HG02642 (cell line): ENCODE measurements around the gene ZNF23.
A peak's percentile ranks its signal among the peaks of the same experiment; 100 is the strongest.
"Not testable (repeated sequence)": the region's sequence is repeated elsewhere in the genome, so short reads cannot be mapped to it uniquely, and the experiment has no call there.

Experiments used
- ATAC-seq: cut with Tn5 transposase; IDR thresholded peaks from one replicate; pipeline ENCODE4 v1.9.1; 2021; ENCODE audit warnings: mild to moderate bottlenecking; ENCODE audit not compliant: unreplicated experiment, poor library complexity

ZNF23 gene

GRCh38 chr16:71461686-71462648 is at the start of gene ZNF23:
ZNF23 (minus strand) TSS chr16:71462247; CDS start chr16:71456796, 5,451 bp downstream.
- ATAC-seq: peak; percentile 99

- ATAC-seq: no peak
Observed at GRCh38 chr16:71507061-71507460, 45.0 kb upstream of the ZNF23 start.

GRCh38 chr16:71504901-71505300 is 42.9 kb upstream of the ZNF23 start:
- ATAC-seq: no peak

GRCh38 chr16:71504051-71504450 is 42.0 kb upstream of the ZNF23 start:
- not testable (repeated sequence) for ATAC-seq

GRCh38 chr16:71501547-71501946 is 39.5 kb upstream of the ZNF23 start:
- ATAC-seq: no peak

GRCh38 chr16:71500964-71501363 is 38.9 kb upstream of the ZNF23 start:
- ATAC-seq: no peak

GRCh38 chr16:71499775-71500364 is 37.8 kb upstream of the ZNF23 start:
- ATAC-seq: no peak

GRCh38 chr16:71498031-71498430 is 36.0 kb upstream of the ZNF23 start:
- no peak for ATAC-seq

- ATAC-seq: no peak
Observed at GRCh38 chr16:71493213-71493612, 31.2 kb upstream of the ZNF23 start.

GRCh38 chr16:71492786-71493185 is 30.7 kb upstream of the ZNF23 start:
- ATAC-seq: no peak

- ATAC-seq: no peak
Observed at GRCh38 chr16:71491054-71491453, 29.0 kb upstream of the ZNF23 start.

- ATAC-seq: no peak
Observed at GRCh38 chr16:71490361-71490760, 28.3 kb upstream of the ZNF23 start.

GRCh38 chr16:71489122-71489521 is 27.1 kb upstream of the ZNF23 start, which contains the start of gene ZNF19:
ZNF19 (minus strand) TSS chr16:71489324; CDS start chr16:71482114, 7,210 bp downstream.
- ATAC-seq: no peak

GRCh38 chr16:71484006-71484893 is 22.2 kb upstream of the ZNF23 start:
- ATAC-seq: peak; percentile 90

- no peak for ATAC-seq
Observed at GRCh38 chr16:71482569-71482968, 20.5 kb upstream of the ZNF23 start.

- ATAC-seq: no peak
Observed at GRCh38 chr16:71480956-71481355, 18.9 kb upstream of the ZNF23 start.

- ATAC-seq: no peak
Observed at GRCh38 chr16:71479420-71479819, 17.4 kb upstream of the ZNF23 start.

GRCh38 chr16:71476457-71477124 is 14.5 kb upstream of the ZNF23 start:
- no peak for ATAC-seq

GRCh38 chr16:71474864-71475263 is 12.8 kb upstream of the ZNF23 start:
- ATAC-seq: no peak

- no peak for ATAC-seq
Observed at GRCh38 chr16:71473891-71474290, 11.8 kb upstream of the ZNF23 start.
